GM19372 (cell line): ENCODE results near the gene MON1A.

Experiments used
- ATAC-seq: cut with Tn5 transposase; IDR thresholded peaks from one replicate; pipeline ENCODE4 v1.9.1; 2021; ENCODE audit warnings: mild to moderate bottlenecking, low read depth, moderate library complexity; ENCODE audit not compliant: unreplicated experiment

The MON1A gene

DNA sequence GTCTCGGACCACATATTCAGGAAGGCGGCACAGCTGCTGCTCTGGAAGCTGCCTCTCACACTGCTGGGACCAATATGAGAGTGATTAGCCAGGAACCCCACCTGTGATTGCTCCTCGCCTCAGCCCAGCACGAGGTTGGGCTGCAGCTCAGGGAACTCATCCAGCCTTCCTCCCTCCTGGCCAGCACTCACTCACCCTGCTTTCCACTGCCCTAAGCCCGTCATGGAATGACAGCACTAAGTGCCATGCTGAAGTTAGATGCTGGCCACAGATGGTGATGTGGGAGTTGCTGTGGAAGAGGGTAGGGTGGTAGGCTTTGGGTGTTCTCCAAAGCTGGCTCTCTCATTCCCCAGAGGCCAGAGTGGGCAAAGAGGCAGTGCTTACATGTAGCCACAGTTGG lies 33.3 kb downstream of the MON1A start:
- no peak for ATAC-seq

DNA sequence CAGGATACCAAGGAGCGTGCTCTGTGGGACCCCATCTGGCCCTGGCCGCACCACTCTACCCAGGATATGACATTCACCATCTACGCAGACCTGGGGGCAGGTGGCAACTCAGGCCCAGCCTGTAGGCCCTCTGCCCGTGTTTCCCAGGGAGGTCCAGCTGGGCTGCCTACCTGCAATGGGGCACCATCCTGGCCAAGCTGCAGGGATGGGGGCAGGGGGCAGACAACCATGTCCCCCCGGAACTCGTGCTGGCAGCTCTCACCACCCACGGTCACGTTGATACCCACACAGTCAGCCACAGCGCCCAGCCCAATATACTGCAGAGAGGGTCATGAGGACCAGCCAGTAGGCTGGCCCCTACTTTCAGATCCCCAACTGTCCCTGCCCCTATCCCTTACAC lies 33.8 kb downstream of the MON1A start:
- ATAC-seq = no peak

DNA sequence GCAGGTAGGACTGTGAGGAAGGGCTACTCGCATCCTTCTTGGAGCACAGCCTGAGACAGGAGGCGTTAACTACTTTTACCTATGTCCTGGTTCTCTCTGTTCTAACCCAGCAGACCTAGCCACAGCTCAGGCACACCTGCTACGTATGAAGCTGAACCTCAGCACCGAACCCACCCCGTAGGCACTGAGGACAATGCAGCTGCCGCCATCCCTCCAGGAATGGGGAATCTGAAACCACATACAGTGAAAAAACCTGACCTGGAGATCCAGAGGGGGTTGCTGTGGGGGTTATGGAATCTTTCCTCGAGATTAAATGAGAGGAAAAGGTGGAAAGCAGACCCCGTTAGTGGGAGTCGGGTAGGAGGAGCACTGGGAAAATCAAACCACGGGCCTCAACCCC lies 40.3 kb downstream of the MON1A start:
- ATAC-seq = no peak

DNA sequence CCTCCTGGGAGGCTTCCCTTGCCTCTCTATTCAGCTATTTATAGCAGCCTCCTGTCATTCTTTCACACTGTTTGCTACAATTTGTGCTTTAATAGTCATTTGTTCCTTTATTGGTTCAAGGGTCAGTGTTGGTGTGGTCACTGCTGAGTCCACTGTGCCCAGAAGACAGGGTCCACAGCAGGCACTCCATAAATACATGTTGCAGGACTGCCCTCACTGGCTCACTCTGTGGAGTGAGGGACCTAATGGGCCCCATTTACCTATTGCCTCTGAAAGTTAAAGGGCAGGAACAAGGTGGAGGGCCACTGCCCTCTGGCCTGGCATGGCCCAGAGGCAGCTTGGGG lies 42.7 kb downstream of the MON1A start:
- ATAC-seq = no peak

DNA sequence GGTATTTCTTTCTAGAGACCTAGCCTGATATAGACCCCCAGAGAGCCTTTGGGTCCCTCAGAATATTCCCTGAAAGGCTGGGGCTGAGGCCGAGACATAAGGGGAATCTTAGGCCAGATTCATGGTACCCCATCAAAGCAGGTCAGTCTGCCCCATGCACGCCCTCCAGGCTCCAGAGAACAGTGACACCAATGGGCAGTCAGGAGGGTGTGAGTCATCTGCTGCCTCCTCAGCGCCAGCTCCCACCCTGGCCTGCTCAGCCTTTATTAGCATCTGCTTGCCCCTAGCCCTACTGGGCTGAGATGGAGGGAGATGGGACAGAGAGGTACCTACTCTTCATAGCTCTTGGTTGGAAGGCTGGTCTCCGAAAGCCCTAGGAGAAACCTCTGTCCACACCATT lies 45.6 kb downstream of the MON1A start:
- no peak for ATAC-seq

GRCh38 chr3:49882166-49882565 lies 47.4 kb downstream of the MON1A start:
- ATAC-seq = no peak

DNA sequence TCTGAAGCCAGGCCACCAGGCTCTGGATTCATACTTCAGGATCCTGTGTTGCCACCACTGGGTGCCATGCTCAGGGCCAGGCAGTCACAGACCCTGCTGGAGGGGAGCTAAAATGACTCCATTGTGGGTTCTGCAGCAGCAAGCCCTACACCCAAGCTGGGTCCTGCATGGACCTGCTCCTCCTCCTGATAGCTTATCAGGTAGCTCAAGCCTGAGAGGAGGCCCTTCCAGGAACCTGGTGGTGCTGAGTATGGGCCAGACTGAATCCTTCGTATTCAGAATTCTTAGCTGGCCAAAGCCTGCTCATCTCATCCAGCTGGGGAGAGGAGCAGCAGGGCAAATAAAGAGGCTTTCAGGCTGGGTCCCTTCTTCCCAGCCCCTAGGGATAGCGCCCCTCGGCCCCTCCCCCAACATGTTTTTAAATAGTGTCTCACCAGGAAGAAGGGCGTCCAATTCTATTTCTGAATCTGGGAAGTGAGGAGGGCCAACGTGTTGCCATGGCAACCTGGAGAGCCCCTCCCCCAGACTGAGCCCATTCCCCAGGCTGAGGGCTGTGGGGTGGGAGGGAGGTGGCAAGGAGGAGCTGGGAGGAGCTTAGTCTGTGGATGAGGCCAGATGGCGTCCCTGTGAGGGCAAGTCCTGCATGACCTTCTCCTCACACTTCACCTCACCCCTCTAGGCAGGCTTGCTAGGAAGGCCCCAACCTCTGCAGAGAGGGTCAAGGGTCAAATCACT lies 48.9 kb downstream of the MON1A start:
- no peak for ATAC-seq

- no peak for ATAC-seq
Observed at GRCh38 chr3:49879721-49880120, 49.9 kb downstream of the MON1A start.

DNA sequence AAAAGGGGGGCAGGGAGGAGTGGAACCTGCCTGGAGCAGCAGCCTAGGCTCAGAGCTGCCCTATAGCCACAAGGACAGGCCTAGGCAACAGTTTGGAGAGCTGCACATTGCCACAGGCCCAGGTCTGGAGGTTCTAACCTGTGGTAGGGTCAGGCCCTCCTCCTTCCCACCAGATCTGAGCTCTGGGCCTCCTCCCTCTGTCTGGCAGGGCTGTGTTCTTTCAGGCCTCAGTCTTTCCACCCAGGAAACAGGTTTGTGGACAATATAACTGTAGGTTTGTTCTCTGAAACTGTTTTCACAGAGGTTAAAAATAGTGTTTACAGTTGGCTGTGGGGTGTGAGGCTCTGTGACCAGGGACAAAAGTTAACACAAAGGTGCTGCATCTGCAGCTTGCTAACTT lies 50.9 kb downstream of the MON1A start:
- no peak for ATAC-seq

DNA sequence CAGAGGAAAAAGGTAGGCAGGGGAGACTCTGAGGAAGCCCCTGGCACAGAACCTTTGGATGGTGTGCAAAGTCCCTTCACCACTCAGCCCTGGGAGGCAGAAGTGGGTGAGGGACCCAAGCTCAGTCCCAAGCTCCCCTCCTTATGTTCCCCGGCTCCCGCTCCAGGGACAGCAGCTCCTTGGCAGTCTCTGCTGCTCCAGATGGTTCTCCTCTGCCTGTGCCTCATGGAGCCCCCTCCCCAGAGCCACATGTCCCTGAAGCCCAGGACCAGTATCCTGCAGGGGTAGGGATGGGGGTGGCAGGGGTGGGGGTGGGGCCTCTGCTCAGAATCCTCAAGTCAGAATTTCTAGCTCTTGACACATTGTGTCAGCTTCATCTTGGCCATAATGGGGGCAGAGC lies 51.9 kb downstream of the MON1A start:
- no peak for ATAC-seq

GRCh38 chr3:49876567-49876966 lies 53.0 kb downstream of the MON1A start:
- no peak for ATAC-seq

GRCh38 chr3:49873623-49874022 lies 56.0 kb downstream of the MON1A start:
- no peak for ATAC-seq

DNA sequence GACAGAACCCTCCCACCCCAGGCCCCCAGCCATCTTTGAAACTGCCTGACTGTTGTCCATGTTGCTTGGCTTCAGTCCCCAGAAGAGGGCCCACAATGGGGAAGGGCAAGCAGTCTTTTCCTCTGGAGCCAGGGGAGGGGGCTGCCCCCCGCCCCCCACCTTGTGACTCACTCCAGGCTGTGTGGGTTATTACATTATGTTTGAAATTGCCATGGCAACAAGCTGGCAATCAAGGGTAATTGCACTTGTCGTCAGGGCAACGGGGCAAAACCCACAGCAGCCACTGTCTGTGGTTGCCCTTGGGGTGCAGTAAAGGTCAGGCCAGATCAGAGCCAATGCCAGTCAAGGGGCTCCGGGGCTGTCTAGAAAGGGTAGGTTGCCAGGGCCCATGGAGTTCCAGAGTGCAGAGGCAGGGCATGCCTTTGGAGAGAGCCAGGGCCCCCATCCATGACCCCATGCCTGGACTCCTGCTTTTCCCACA lies 56.8 kb downstream of the MON1A start:
- ATAC-seq = no peak

DNA sequence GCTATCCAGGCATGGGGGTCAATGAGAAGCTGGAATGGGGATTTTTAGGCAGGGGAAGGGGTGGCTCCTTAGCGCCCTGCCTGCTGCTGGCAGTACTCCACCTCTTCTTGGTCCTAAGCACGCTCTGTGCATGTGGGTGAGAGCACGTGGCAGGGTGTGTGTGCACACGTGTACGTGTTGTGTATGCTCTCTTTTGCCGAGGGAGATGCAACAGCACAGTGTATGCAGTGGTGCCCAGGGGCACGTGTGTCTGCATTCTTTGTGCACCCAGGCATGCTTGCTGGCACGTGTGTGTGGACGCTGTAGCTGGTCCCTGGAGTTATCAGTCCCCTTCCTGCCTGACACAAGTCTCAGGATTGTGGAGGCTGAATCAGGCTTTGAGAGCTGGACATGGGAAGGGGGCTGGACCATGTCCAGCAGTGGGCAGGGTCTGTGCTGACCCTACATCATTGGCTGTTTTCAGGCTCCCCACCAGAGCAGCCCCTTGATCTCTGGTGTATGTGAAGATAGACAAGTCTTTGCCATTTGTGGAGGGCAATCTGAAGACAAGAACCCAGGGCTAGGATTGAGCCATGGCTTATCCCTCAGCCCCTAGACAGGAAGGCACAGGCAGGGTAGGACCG lies 58.0 kb downstream of the MON1A start:
- no peak for ATAC-seq

DNA sequence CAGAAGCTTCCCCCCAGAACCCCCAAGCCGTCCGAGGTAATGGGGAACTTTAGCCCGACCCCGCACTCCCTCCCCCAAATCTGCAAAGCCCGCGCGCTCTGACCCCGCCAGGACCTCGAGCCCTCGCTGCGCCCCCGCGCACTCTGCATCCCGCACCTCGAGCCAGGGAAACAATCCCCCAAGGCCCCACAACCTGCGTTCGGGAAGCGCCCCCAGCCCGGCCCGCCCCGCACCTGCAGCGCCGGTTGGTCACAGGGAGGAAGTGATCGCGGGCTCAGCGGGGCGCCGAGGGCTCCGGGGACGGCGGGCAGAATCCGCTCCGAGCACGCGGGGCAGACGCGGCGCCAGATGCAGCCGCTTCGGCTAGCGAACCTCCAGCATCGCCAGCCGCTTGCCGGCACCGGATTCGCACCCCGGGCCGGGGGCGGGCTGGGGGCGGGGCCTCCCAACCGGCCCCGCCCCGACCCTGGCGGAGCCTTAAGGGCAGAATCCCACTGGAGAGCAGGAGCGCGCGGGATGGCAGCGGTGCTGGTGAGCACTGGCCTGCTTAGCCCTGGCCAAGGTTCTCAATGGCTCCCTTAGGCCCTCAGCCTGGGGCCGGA lies 60.0 kb downstream of the MON1A start, which contains the start of gene CAMKV:
Gene CAMKV, minus strand, starts transcription at position 382 of the 602 bp plus-strand sequence. CDS start 7,518 bp downstream, outside the sequence.
- ATAC-seq = no peak

DNA sequence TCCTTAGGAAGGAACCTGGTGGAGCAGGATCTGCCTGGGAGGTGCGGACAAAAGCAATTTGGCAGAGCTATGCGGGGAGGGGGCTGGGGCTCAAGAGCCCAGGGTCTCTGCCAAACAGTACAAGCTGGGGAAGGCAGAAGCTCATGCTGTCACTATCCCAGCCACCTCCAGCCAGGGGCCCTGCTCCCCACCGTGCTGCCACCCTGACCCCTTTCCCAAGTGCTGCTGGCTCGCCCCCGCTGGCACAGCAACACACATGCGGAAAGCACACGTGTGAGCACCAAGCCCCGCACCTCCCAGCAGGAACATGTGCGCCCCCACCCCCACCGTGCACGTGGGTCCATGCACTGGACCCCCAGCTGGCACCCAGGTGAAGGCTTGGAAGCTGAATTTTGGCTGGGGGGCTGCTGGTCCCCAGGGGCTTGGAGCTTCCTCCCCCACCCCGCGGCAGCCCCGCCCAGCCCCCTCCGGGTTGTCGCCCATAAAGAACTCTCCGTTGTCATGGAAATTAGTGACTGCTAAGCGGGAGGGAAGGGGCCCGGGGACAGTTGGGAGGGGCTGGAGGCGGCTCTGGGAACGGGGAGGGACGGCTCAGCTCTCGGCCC lies 60.6 kb downstream of the MON1A start:
- ATAC-seq = no peak

- ATAC-seq = no peak
Observed at GRCh38 chr3:49867871-49868321, 61.7 kb downstream of the MON1A start.

DNA sequence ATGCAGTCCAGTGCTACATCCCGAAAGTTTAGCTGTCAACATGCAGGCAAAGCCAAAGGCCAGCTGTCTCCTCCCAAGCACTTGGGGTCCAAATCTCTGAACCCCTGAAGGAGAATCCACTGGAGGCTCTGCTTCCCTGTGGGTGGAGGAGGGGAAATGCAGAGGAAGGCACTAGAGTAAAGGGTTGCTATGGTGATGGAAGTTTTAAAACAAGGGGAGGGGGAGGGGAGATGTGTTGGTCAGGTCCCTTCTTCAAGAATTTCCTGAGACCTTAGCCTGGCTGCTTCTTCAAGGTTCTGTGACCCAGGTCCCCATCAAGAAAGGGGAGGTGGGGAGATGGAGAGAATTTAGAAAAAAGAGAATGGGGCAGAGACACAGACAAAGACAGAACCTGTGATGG lies 62.2 kb downstream of the MON1A start:
- no peak for ATAC-seq

GRCh38 chr3:49865198-49865784 lies 64.3 kb downstream of the MON1A start:
- ATAC-seq = no peak

DNA sequence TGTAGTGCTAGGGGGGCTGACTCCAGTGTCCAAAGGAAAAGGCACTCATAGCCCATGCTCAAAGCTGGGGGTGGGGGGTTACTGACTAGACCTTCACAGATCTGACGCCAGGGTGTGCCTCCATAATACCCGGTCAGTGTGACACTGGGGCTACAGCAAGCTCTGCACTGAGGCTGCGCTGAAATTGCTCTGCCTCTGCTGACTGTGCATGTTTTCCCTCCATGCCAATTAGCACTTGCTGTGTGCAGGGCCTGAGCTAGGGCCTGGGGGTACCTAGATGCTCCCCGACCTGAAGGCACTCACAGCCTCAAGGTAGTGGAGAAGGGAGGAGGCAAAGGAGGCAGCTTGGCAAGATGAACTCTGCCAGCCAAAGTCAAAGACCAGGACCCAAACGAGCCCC lies 65.1 kb downstream of the MON1A start:
- ATAC-seq = no peak
